ENCODE measurements around the gene PRXL2C.

DNA sequence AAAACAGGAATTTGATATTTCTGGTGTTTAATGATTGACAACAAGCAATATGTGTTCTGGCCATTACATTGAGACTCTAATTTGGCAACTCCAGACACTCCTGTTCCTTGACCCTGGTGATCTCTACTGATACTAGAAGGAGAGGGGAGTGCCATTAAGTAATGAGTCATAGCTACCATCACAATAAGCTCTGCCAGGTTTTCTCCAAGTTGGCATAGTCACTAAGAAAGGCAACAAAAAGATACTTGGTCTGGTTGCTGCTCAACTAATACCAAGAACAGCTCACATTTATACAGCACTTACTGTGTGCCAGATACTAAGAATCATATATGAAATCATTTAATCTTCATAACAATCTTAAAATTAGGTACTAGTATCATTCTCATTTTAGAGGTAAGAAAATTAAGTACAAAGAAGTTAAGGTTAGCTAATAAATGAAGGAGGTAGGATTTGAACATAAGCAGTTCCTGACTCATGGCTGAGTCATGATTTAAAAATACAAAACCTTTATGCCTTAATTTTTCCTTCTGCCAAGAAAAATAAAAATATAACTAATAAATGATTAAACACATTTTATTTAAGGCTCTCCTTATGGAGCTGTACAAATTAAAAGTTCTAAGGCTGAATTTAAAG is 19.9 kb upstream of the PRXL2C start:
- TF ChIP-seq, protein P1, sequence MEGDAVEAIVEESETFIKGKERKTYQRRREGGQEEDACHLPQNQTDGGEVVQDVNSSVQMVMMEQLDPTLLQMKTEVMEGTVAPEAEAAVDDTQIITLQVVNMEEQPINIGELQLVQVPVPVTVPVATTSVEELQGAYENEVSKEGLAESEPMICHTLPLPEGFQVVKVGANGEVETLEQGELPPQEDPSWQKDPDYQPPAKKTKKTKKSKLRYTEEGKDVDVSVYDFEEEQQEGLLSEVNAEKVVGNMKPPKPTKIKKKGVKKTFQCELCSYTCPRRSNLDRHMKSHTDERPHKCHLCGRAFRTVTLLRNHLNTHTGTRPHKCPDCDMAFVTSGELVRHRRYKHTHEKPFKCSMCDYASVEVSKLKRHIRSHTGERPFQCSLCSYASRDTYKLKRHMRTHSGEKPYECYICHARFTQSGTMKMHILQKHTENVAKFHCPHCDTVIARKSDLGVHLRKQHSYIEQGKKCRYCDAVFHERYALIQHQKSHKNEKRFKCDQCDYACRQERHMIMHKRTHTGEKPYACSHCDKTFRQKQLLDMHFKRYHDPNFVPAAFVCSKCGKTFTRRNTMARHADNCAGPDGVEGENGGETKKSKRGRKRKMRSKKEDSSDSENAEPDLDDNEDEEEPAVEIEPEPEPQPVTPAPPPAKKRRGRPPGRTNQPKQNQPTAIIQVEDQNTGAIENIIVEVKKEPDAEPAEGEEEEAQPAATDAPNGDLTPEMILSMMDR (IDR thresholded peaks at IDR 0.05), result no peak
- TF ChIP-seq POLR2A (IDR thresholded peaks at IDR 0.05), result no peak
- TF ChIP-seq POLR2AphosphoS5 (IDR thresholded peaks at IDR 0.05), result no peak
- no peak for TF ChIP-seq EP300 (IDR thresholded peaks at IDR 0.05)

All from gastroesophageal sphincter (tissue), 3 donors.